HG02588 (cell line): ENCODE measurements around the gene PRKAG1.
"Not testable (repeated sequence)": the region's sequence is repeated elsewhere in the genome, so short reads cannot be mapped to it uniquely, and the experiment has no call there.

Experiments used
- ATAC-seq: cut with Tn5 transposase; IDR thresholded peaks from one replicate; pipeline ENCODE4 v1.9.1; 2021; ENCODE audit warnings: mild to moderate bottlenecking, moderate library complexity; ENCODE audit not compliant: unreplicated experiment

Gene PRKAG1

GRCh38 chr12:49018261-49019119, at the start of gene PRKAG1:
Gene PRKAG1 (minus strand): TSS chr12:49018776. CDS start chr12:49018740, 36 bp downstream.
- peak; percentile 86 for ATAC-seq

- no peak for ATAC-seq
These were observed 47.5 kb upstream of the PRKAG1 start for GRCh38 chr12:49066120-49066519.

DNA sequence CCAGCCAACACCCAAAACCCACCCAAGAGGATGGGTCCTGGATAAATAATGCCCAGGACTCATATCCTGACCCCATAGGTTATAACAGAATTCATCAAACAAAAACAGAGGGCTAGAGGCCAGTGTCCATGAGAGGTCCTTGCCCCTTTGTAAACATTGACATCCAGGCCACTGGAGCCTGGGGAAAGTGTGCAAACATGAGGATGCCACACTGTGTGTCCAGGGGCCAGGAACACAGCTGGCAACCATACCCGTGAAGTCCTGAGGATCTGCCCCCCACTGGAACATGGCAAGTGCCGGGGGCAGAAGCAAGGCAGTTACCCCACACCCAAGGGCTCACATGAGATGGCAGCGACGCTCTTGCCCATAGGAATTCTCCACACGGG, 46.2 kb upstream of the PRKAG1 start:
- ATAC-seq = no peak

DNA sequence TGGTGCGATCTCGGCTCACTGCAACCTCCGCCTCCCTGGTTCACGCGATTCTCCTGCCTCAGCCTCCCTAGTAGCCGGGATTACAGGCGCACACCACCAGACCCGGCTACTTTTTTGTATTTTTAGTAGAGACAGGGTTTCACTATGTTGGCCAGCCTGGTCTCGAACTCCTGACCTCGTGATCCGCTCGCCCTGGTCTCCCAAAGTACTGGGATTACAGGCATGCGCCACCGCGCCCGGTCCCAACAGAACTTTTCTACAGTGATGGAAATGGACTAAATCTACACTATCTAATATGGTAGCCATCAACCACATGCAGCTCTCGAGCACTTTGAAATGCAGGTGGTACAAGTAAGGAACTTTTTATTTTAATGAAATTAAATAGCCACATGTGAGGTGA, 43.3 kb upstream of the PRKAG1 start:
- ATAC-seq = not testable (repeated sequence)

DNA sequence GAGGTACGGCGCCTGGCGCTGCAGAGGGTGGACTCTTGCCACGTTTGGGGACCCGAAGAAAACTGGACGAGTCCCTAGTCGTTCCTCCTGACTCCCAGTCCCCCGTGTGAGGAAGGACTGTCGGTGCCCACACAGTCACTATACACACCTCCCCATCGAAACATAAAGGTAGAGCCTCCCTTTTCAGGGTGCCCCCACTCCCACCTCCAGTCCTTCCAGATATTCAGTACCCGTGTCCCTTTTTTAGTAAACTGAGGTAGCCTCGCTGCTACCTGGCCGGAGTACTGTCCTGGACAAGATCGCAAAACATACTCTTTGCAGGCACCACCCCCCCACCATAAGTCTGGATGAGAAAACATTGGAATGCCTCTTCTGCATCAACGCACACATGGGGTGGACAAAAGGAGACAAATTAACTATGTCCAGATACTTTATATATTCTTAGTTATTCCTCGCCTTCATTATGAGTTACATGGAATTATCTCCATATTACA, 42.6 kb upstream of the PRKAG1 start:
- no peak for ATAC-seq

GRCh38 chr12:49060237-49061156, 41.9 kb upstream of the PRKAG1 start, which contains the start of gene KMT2D:
Gene KMT2D (minus strand): TSS chr12:49060794. CDS start chr12:49055324, 5,470 bp downstream.
- peak; percentile 45 for ATAC-seq

DNA sequence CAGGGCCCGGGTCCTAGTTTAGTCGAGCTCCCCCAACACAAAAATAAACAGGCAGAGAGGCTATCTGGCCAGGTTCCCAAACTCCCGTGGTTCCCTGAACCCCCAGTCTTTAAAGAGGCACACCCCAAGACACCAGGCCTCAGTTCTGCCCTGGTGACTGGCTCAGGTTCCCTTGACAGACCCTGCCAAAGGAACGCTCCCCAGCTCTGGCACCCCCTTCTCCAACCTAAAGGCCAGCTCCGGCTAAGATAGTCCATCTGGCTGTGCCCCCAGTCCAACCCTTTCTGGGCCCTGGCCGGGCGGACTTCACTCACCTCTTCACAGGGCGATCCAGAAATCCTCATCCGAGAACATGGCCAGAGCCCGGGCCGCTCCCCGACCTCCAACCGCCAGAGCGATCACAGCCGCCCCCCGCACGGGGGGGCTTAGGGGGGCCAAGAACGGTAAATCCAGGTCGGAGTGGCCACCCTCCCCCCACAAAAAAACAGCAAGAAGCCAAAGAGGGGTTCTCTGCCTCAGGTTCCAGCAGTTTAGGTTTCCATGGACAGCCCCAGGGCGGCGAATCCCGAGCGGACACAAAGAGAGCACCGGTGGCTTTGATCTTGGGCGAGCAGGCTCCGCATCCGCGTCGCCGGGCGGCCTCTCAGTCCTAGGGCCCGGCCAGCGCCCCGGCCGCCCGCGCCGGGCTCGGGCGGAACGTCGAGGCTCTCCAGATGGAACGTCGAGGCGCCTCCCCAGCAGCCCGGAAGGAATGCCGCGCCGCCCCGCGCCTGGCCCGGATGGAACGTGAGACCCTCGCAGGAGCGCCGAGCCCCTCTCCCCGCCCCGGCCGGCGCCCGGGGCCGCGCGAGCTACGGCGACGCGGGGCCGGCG, 41.0 kb upstream of the PRKAG1 start:
- peak; percentile 11 for ATAC-seq

- ATAC-seq = no peak
These were observed 40.4 kb upstream of the PRKAG1 start for GRCh38 chr12:49059045-49059298.

- ATAC-seq = no peak
These were observed 39.9 kb upstream of the PRKAG1 start for GRCh38 chr12:49058366-49059044.

DNA sequence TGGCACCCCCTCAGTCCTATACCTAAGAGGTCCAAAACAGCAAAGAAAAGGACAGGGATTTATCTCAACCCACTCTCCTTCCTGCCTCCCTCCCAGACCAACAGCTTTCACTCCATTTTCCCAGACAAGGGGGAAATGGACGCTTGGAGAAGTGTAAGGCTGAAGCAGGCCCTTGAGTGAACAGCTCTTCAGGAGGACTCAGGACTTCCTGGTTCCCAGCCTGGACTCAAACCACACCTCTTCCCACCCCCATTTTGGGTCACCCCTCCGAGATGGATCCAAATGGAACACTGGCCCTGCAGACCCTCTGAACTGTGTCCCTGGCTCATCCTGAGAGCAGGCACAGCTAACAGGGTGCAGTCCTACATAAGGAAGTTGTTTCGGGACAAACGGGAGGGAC, 39.3 kb upstream of the PRKAG1 start:
- no peak for ATAC-seq

GRCh38 chr12:49055978-49056754, 37.6 kb upstream of the PRKAG1 start:
- peak; percentile 63 for ATAC-seq

GRCh38 chr12:49055092-49055491, 36.5 kb upstream of the PRKAG1 start:
- no peak for ATAC-seq

DNA sequence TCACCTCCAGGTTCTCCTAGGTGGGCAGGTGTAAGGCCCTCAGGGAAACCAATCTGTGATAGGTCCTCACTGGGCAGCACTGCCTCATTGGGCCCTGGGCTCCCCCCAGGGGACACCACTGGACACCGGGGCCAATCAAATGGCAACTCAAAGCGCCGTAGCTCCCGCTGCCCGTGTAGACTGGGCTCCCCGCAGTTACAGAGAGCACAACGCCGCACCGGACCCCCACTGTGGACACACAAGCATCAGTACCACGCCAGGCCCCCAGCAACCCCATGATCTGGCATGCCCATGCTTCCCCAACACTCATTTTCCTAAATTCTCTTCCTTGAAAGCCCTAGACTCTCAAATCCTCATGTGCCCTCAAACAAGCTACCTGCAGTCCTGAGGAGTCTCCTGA, 35.9 kb upstream of the PRKAG1 start:
- no peak for ATAC-seq

- ATAC-seq = no peak
These were observed 35.5 kb upstream of the PRKAG1 start for GRCh38 chr12:49054096-49054495.

- no peak for ATAC-seq
These were observed 34.1 kb upstream of the PRKAG1 start for GRCh38 chr12:49052451-49053208.

DNA sequence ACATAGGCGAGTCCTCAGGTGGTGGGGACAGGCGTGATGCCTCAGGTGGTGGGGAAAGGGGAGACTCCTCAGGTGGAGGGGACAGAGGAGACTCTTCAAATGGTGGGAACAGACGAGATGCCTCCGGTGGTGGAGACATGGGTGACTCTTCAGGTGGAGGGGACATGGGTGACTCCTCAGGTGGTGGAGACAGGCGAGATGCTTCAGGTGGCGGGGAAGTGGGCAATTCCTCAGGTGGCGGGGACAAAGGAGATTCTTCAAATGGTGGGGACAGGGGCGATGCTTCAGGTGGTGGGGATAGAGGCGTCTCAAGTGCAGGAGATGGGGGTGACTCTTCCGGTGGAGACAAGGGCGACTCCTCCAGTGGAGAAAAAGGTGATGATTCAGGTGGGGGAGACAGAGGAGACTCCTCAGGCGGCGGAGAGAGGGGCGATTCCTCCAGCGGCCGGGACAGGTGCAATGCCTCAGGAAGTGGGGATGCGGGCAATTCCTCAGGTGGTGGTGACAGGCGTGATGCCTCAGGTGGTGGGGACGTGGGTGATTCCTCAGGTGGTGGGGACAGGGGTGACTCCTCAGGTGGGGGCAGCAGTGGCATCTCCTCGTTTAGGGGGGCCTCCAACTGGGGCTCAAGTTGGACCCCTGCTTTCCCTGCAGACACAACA, 33.3 kb upstream of the PRKAG1 start:
- ATAC-seq = no peak

DNA sequence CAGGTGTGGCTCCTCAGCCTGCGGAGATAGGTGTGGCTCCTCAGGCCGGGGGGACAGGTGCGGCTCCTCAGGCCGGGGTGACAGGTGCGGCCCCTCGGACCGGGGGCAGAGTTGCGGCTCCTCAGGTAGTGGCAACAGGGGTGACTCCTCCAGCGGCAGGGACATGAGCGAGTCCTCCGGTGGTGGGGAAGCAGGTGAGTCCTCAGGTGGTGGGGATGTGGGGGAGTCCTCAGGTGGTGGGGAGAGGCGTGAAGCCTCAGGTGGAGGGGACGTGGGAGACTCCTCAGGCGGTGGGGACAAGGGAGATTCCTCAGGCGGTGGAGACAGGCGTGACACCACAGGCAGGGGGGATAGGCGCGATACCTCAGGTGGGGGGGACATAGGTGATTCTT, 32.8 kb upstream of the PRKAG1 start:
- no peak for ATAC-seq
